ENCODE results near the gene HNRNPD.
"Not testable (repeated sequence)": the region's sequence is repeated elsewhere in the genome, so short reads cannot be mapped to it uniquely, and the experiment has no call there.

Gene HNRNPD

DNA sequence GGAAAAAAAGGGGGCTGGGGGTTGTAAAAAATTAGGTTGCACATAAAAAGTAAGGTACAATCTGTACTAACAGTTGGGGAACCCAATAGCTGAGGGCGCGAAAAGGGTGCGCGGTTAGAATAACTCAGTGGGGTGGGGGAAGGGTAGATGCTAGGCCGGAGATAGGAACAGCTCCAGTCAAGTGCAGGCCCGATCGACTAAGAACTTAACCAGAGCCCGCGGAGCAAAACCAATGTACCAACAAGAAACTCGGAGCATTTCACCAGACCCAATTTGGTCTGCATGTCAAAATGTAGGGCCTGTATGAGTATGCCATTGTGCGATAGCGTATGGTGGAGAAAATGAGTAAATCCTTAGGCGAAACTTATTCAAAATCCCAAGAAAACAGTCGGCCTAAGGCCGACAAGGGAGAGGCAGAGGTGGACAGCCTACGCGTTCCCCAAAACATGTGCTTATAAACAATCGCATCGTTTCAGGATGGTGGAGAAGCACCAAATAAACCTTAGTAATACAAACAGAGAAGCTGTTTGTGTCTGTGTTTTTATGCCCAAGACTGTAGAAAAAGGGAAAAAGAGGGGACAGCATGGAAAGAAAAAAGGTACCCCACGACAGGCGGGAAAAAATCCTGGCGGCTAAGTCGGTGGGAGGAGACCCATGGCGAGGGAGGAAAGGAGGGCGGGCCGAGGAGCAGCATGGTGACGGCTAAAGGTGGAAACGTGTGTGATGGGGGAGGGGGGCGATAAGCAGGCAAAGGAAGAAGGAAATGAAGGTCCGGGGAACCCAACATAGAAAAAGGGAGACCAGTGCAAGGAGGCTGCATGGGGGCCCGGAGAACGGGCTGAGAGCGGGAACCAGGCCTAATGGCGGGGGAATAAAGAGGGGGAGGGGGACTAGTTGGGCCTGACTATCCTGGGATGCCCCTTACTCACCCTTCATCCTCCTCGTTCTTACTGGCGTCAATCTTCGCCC lies 990 bp downstream of the HNRNPD start:
- DNase-seq (ENCODE audit: insufficient read length, low spot score) (no peak), FAIRE-seq (no peak)
- TF ChIP-seq, protein P1, sequence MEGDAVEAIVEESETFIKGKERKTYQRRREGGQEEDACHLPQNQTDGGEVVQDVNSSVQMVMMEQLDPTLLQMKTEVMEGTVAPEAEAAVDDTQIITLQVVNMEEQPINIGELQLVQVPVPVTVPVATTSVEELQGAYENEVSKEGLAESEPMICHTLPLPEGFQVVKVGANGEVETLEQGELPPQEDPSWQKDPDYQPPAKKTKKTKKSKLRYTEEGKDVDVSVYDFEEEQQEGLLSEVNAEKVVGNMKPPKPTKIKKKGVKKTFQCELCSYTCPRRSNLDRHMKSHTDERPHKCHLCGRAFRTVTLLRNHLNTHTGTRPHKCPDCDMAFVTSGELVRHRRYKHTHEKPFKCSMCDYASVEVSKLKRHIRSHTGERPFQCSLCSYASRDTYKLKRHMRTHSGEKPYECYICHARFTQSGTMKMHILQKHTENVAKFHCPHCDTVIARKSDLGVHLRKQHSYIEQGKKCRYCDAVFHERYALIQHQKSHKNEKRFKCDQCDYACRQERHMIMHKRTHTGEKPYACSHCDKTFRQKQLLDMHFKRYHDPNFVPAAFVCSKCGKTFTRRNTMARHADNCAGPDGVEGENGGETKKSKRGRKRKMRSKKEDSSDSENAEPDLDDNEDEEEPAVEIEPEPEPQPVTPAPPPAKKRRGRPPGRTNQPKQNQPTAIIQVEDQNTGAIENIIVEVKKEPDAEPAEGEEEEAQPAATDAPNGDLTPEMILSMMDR (IDR thresholded peaks at IDR 0.05; ENCODE audit: insufficient read depth, missing control alignments), result no peak

DNA sequence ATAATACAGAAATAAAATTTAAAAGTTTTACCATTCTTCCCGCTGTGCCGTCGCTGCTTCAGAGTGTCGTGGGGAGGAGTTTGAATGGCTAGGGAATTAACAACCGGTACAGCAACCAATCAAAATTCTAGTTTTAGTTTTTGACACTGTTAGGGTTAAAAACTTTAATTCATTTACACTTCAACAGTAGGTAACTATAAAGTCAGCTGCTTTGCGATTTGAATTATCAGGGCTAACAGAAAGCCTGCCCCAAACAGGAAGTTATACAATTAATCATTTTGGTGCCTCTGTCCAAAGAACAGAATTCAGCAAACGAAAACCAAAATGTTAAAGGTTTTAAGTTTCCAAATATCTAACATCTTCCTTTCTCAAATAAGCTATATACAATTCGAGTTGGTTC lies 2.3 kb downstream of the HNRNPD start:
- no peak for DNase-seq (ENCODE audit: insufficient read length, low spot score)
- no peak for FAIRE-seq
- TF ChIP-seq, protein P1 (IDR thresholded peaks at IDR 0.05; ENCODE audit: insufficient read depth, missing control alignments), result no peak

DNA sequence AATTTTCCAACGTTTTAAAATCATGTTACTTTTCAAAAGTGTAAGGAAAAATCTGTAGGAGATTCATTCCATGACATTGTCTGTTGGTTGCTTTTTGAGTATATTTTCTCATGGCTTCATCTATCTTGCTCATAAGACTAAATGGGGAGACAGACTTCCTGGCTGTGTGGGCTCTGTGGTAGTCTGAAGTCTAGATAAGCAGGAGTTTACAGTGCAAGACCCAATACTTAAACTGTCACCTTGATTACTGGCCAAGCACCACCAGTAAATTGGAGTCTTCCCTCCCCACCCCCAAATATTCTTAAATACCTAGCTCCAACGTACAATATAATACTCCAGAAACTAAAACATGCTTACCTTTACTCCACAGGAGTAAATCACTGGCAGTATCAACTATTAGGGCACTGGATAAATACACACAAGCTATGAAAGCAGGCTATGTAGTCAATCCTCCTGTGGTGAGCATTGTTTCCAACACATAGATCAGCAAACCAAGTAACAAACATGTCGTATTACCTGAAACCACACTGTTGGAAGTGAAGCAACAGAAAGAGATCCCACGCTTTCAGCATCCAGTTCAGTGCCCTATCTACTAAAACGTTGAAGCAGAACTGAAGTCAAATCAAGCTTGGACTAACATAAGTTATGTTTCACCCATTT lies 6.2 kb downstream of the HNRNPD start:
- DNase-seq (ENCODE audit: insufficient read length, low spot score), result no peak
- TF ChIP-seq, protein P1 (IDR thresholded peaks at IDR 0.05; ENCODE audit: insufficient read depth, missing control alignments), result no peak
- FAIRE-seq, result no peak

DNA sequence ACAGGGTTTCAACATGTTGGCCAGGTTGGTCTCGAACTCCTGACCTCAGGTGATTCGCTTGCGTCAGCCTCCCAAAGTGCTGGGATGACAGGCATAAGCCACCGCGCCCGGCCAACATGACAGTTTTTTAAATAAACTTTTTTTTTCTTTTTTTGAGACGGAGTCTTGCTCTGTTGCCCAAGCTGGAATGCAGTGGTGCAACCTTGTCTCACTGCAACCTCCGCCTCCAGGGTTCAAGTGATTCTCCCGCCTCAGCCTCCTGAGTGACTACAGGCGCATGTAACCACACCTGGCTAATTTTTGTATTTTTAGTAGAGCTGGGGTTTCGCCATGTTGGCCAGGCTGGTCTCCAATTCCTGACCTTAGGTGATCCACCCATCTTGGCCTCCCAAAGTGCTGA lies 7.4 kb downstream of the HNRNPD start:
- not testable (repeated sequence) for DNase-seq (ENCODE audit: insufficient read length, low spot score); FAIRE-seq

DNA sequence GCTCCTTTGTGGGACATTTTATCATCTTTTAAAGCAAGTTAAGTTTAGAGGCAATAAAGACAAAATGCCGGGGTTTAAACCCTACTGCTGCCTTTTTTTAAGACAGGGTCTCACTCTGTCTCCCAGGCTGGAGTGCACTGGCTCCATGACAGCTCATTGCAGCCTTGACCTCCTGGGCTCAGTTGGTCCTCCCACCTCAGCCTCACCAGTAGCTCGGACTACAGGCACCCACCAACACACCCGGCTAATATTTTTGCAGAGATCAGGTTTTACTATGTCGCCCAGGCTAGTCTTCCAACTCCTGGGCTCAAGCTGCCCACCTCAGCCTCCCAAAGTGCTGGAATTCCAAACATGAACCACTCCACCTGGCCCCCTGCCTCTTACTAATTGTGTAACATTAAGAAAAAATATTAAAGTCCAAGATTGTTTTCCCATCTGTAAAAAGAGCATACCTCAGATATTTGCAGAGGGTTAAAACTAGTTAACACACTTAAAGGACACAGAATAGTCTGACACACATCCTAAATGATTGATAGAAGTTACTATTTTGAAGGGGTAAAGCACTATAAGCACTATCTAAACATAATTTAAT lies 9.8 kb downstream of the HNRNPD start:
- TF ChIP-seq, protein P1 (IDR thresholded peaks at IDR 0.05; ENCODE audit: insufficient read depth, missing control alignments), result no peak
- DNase-seq (ENCODE audit: insufficient read length, low spot score), result no peak
- FAIRE-seq, result no peak

DNA sequence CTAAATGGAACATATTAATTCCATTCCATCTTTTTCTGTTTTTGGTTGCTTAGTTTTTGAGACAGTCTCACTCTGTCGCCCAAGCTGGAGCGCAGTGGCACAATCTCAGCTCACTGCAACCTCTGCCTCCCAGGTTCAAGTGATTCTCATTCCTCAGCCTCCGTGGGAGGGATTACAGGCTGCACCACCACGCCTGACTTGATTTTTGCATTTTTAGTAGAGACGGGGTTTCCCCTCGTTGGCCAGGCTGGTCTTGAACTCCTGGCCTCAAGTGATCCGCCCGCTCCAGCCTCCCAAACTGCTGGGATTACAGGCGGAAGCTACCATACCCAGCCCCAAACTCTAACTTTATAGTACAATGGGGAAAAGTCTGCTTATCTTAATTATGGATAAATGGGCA lies 11.2 kb downstream of the HNRNPD start:
- DNase-seq (ENCODE audit: insufficient read length, low spot score) (no peak), FAIRE-seq (no peak)
- TF ChIP-seq, protein P1 (IDR thresholded peaks at IDR 0.05; ENCODE audit: insufficient read depth, missing control alignments), result no peak

DNA sequence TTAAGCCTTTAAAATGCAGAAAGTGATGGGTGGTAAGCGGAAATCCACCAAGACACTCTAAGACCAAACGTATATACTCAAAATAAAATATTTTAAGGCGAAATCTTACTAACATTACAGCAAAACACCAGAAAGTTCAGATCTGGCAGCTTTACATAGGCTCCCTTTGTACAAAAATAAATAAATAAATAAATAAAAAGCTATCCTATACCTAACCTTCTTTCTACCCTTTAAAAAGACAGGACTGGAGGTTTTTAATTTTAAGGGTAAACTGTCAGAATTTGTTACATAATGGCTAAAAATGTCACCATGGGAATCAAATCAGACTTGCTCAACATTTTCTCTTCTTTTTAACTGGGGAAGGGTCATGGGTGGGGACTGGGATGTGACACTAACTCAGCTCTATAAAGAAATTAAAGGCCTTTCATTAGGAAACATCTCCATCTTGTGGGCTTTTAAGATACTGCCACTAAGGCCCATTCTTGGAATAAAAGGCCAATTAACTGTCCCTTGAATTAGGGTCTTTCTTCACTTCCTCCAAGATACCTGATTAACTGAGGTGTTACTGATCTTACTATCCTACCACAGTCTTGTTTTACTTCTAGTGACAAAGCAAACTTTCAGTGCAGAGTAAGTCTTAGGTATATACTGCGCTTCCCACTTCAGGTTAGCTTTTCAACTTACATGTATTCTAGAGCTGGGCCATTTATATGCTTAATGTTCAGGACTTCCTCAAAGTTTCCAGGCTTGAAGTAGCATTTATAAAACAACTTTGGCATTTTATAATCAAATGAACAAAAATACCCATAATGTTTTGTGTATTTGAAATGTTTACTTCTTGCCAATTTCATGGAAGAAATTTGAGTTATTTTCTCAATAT lies 13.3 kb downstream of the HNRNPD start:
- no peak for DNase-seq (ENCODE audit: insufficient read length, low spot score)
- peak; percentile 87 for FAIRE-seq
- TF ChIP-seq, protein P1 (IDR thresholded peaks at IDR 0.05; ENCODE audit: insufficient read depth, missing control alignments), result peak; percentile 59
